Measurements from ENCODE around the gene ZNF462. TPM values are rescaled to one million over a fixed set of nuclear protein-coding genes. Genes with fewer than 3 reads are reported as not detected.

The ZNF462 gene
- total RNA-seq, 1 experiment from 2014 or later, result 121 TPM

GRCh38 chr9:106875529-106875928 is 12.6 kb downstream of the ZNF462 start:
- Mint-ChIP-seq H3K36me3 (0 out of 2 replicates have a peak, but pooled peaks cover 3% of the 10 kb centered on the region), H3K4me1 (peaks cover 95% of the 10 kb centered on the region), H3K27me3 (ENCODE audit: low read depth) (no peaks in the 10 kb centered on the region), H3K9me3 (no peaks in the 10 kb centered on the region), H3K27ac (peak overlapping the region; percentile 55; the same call in 1 of the 2 replicates), H3K4me3 (no peak overlapping the region)
- ChIA-PET POLR2A (no interaction called here), CTCF (no interaction called here)
- no peak for DNase-seq (ENCODE audit: low spot score)
- ATAC-seq, result no peak
- TF ChIP-seq ZNF425 (CRISPR knock-in tag; conservative IDR thresholded peaks at IDR 0.05), result no peak
- no peak for TF ChIP-seq NFE2L1 (CRISPR knock-in tag; IDR thresholded peaks at IDR 0.05)
- no peak for TF ChIP-seq HMGXB4 (CRISPR knock-in tag; IDR thresholded peaks at IDR 0.05)
- no peak for TF ChIP-seq ATF6 (CRISPR knock-in tag; IDR thresholded peaks at IDR 0.05)
- no peak for TF ChIP-seq PRRX2 (CRISPR knock-in tag; IDR thresholded peaks at IDR 0.05)
- TF ChIP-seq IRF2 (CRISPR knock-in tag; IDR thresholded peaks at IDR 0.05; ENCODE audit: borderline replicate concordance, low read depth), result no peak
- no peak for TF ChIP-seq ZNF317 (CRISPR knock-in tag; IDR thresholded peaks at IDR 0.05; ENCODE audit: borderline replicate concordance, low read depth)
- TF ChIP-seq FOXP4 (CRISPR knock-in tag; IDR thresholded peaks at IDR 0.05), result no peak
- no peak for TF ChIP-seq SMAD3 (CRISPR knock-in tag; IDR thresholded peaks at IDR 0.05; ENCODE audit: borderline replicate concordance)
- no peak for TF ChIP-seq ZNF396 (CRISPR knock-in tag; IDR thresholded peaks at IDR 0.05; ENCODE audit: borderline replicate concordance)
- TF ChIP-seq TEAD1 (CRISPR knock-in tag; IDR thresholded peaks at IDR 0.05), result no peak
- TF ChIP-seq USF1 (CRISPR knock-in tag; IDR thresholded peaks at IDR 0.05), result no peak
- no peak for TF ChIP-seq OVOL2 (CRISPR knock-in tag; IDR thresholded peaks at IDR 0.05; ENCODE audit: borderline replicate concordance)
- TF ChIP-seq PREB (CRISPR knock-in tag; IDR thresholded peaks at IDR 0.05; ENCODE audit: borderline replicate concordance), result no peak
- no peak for TF ChIP-seq TCF7 (CRISPR knock-in tag; IDR thresholded peaks at IDR 0.05; ENCODE audit: low read depth)
- no peak for TF ChIP-seq KAT7 (CRISPR knock-in tag; IDR thresholded peaks at IDR 0.05; ENCODE audit: borderline replicate concordance)
- TF ChIP-seq E2F1 (CRISPR knock-in tag; IDR thresholded peaks at IDR 0.05), result no peak
- TF ChIP-seq AFF4 (CRISPR knock-in tag; IDR thresholded peaks at IDR 0.05; ENCODE audit: borderline replicate concordance), result no peak
